ENCODE results near the gene DDX10. TPM values are rescaled to one million over a fixed set of nuclear protein-coding genes. Genes with fewer than 3 reads are reported as not detected.

Gene DDX10
- total and polyA plus RNA-seq, 2 of the 8 experiments (the other 6 are each of a cell fraction or from before 2014, with no cell fraction given): 49.2 to 52.2 TPM

- Histone ChIP-seq H4K8ac (ENCODE audit: extremely low read depth, insufficient read depth, low read length) (no peak overlapping the region), H3K9me3 (ENCODE audit: insufficient read depth in 2 of 2, low read depth in 1 of 2, low read length in 1 of 2) (0 out of 4 replicates have a peak, but pooled peaks cover 0 to 8% of the 10 kb centered on the region in 2 experiments), H2AFZ (ENCODE audit: low read length) (no peak overlapping the region), H3K4me2 (ENCODE audit: insufficient read depth in 1 of 2, low read depth in 2 of 2, low read length in 2 of 2) (no peak overlapping the region), H2BK5ac (ENCODE audit: low read depth, low read length) (no peak overlapping the region), H2BK20ac (ENCODE audit: low read length) (no peak overlapping the region), H3K23ac (ENCODE audit: insufficient read length) (no peak overlapping the region), H4K5ac (ENCODE audit: insufficient read length, low read depth, low read length) (no peak overlapping the region), H3K23me2 (ENCODE audit: low read depth, low read length) (no peaks in the 10 kb centered on the region), H3K9ac (replicated peaks in 1 of 4; ENCODE audit: extremely low read depth in 1 of 4, low read depth in 3 of 4, low read length in 3 of 4) (no peak overlapping the region), H3K79me1 (ENCODE audit: low read depth, low read length) (no peaks in the 10 kb centered on the region; the same call in 1 of the 2 replicates), H4K91ac (replicated peaks; ENCODE audit: insufficient read length, low read length) (no peak overlapping the region), H3K18ac (ENCODE audit: extremely low read depth, low read length) (no peak overlapping the region), H3K79me2 (ENCODE audit: control insufficient read depth in 1 of 2, insufficient read depth in 2 of 2, low read length in 2 of 2) (no peaks in the 10 kb centered on the region), H3K4ac (replicated peaks; ENCODE audit: insufficient read length, low read depth, low read length) (no peak overlapping the region), H3K27ac (ENCODE audit: low read depth, low read length) (no peak overlapping the region), H3K14ac (ENCODE audit: insufficient read length) (no peak overlapping the region), H3K4me3 (ENCODE audit: extremely low read depth in 1 of 4, insufficient read depth in 2 of 4, low read depth in 3 of 4, low read length in 4 of 4) (no peak overlapping the region), H2BK120ac (replicated peaks; ENCODE audit: low read depth, low read length) (no peak overlapping the region), H4K20me1 (replicated peaks in 1 of 2; ENCODE audit: control insufficient read depth in 1 of 2, insufficient read depth in 2 of 2, low read length in 2 of 2) (no peaks in the 10 kb centered on the region), H3K56ac (replicated peaks; ENCODE audit: insufficient read length, low read depth, low read length) (no peak overlapping the region), H3K27me3 (replicated peaks in 1 of 4; ENCODE audit: control insufficient read depth in 3 of 4, extremely low read depth in 1 of 4, insufficient read depth in 3 of 4, low read length in 3 of 4) (no peaks in the 10 kb centered on the region), H3K36me3 (ENCODE audit: control insufficient read depth in 2 of 4, insufficient read depth in 4 of 4, low read length in 3 of 4) (no peaks in the 10 kb centered on the region), H2BK12ac (ENCODE audit: low read depth, low read length) (no peak overlapping the region), H2BK15ac (ENCODE audit: low read length) (no peak overlapping the region), H2AK5ac (ENCODE audit: low read depth, low read length) (no peak overlapping the region), H3K4me1 (replicated peaks in 1 of 4; ENCODE audit: control insufficient read depth in 3 of 4, insufficient read depth in 4 of 4, low read length in 3 of 4) (0 out of 7 replicates have a peak, but pooled peaks cover 0 to 1% (median 0%) of the 10 kb centered on the region in 4 experiments)
- DNase-seq (ENCODE audit: low read depth in 1 of 2, low spot score in 2 of 2) (no peak), FAIRE-seq (no peak)
- WGBS, 2 experiments (ENCODE audit: extremely low coverage in 1 of 2, insufficient coverage in 1 of 2, insufficient read length in 1 of 2, insufficient replicate concordance in 2 of 2, low coverage in 1 of 2, low lambda C conversion rate in 2 of 2, missing lambda C conversion rate in 1 of 2): 72% methylated on average over 2 of the region's 2 CpGs; no CpG with 5 or more reads in 1 of the 2 experiments
- POLR2A ChIA-PET (ENCODE audit: partially characterized antibody): no interaction called here
- CTCF ChIA-PET (ENCODE audit: partially characterized antibody): no interaction called here
- TF ChIP-seq GABPA (IDR thresholded peaks at IDR 0.05; ENCODE audit: borderline replicate concordance, insufficient read depth, low read length): no peak
- TF ChIP-seq POLR2A (IDR thresholded peaks at IDR 0.05; ENCODE audit: control extremely low read depth in 1 of 2, low read depth in 2 of 2, low read length in 2 of 2): no peak
- no peak for TF ChIP-seq POLR2AphosphoS5 (IDR thresholded peaks at IDR 0.05; ENCODE audit: low read depth, low read length)
- TF ChIP-seq CTBP2 (IDR thresholded peaks at IDR 0.05; ENCODE audit: borderline replicate concordance, insufficient read depth, insufficient read length, low read length): no peak
- no peak for TF ChIP-seq SP2 (IDR thresholded peaks at IDR 0.05; ENCODE audit: low read length)
- TF ChIP-seq CTCF (IDR thresholded peaks at IDR 0.05; ENCODE audit: control extremely low read depth in 1 of 3, insufficient read depth in 1 of 3, low read depth in 1 of 3, low read length in 3 of 3): no peak
- no peak for TF ChIP-seq EZH2 (IDR thresholded peaks at IDR 0.05; ENCODE audit: low read depth, low read length, severe bottlenecking)
- TF ChIP-seq TCF12 (IDR thresholded peaks at IDR 0.05; ENCODE audit: low read depth, low read length): no peak
- TF ChIP-seq SUZ12 (IDR thresholded peaks at IDR 0.05; ENCODE audit: low read length): no peak
- TF ChIP-seq ATF2 (IDR thresholded peaks at IDR 0.05; ENCODE audit: low read length): no peak
These were observed 237.2 kb downstream of the DDX10 start for GRCh38 chr11:108902027-108902469.

All from H1 (cell line).